ENCODE results near the gene ANGEL1.
A peak's percentile ranks its signal among the peaks of the same experiment; 100 is the strongest.

ANGEL1 gene

GRCh38 chr14:76778546-76779215 lies 34.0 kb downstream of the ANGEL1 start:
- no peak for DNase-seq

- DNase-seq = no peak
These were observed 35.0 kb downstream of the ANGEL1 start for GRCh38 chr14:76777721-76778120.

- DNase-seq = no peak
These were observed 36.0 kb downstream of the ANGEL1 start for GRCh38 chr14:76776428-76777251.

GRCh38 chr14:76775695-76776427 lies 36.8 kb downstream of the ANGEL1 start:
- DNase-seq = no peak

- no peak for DNase-seq
These were observed 37.6 kb downstream of the ANGEL1 start for GRCh38 chr14:76774821-76775694.

GRCh38 chr14:76773956-76774820 lies 38.5 kb downstream of the ANGEL1 start:
- DNase-seq = no peak

GRCh38 chr14:76773188-76773885 lies 39.3 kb downstream of the ANGEL1 start:
- DNase-seq = no peak

GRCh38 chr14:76772300-76773187 lies 40.1 kb downstream of the ANGEL1 start:
- no peak for DNase-seq

- no peak for DNase-seq
These were observed 41.2 kb downstream of the ANGEL1 start for GRCh38 chr14:76771437-76771980.

GRCh38 chr14:76770521-76771436 lies 41.9 kb downstream of the ANGEL1 start:
- no peak for DNase-seq

- no peak for DNase-seq
These were observed 42.9 kb downstream of the ANGEL1 start for GRCh38 chr14:76769636-76770292.

GRCh38 chr14:76768671-76769500 lies 43.8 kb downstream of the ANGEL1 start:
- DNase-seq = no peak

GRCh38 chr14:76767681-76768656 lies 44.7 kb downstream of the ANGEL1 start:
- peak; percentile 58 to 62 for DNase-seq

GRCh38 chr14:76765461-76765931 lies 47.2 kb downstream of the ANGEL1 start:
- no peak for DNase-seq

Measured in activated CD4-positive, alpha-beta T cell treated with anti-CD3 and anti-CD28 coated beads, Interleukin-2, amount 50 U/mL, for 4 hours (primary cell).